NT2/D1 (cell line): Measurements from ENCODE around the gene CAMK2A.

Source experiments
- SUZ12 ChIP-seq: IDR thresholded peaks from 2 replicates; pipeline ENCODE4 v1.6.1; 2011; ENCODE audit not compliant: insufficient read length, insufficient read depth; ENCODE audit errors: extremely low read depth
- YY1 ChIP-seq: IDR thresholded peaks from 2 replicates; pipeline ENCODE4 v1.6.1; 2011; ENCODE audit not compliant: insufficient read length, insufficient read depth
- ZNF274 ChIP-seq: IDR thresholded peaks from 2 replicates; pipeline ENCODE4 v1.6.1; 2011; ENCODE audit warnings: mild to moderate bottlenecking, low read depth, low read length

GRCh38 chr5:150339165-150339564 is 49.6 kb upstream of the CAMK2A start:
- TF ChIP-seq YY1: no peak
- no peak for TF ChIP-seq ZNF274
- TF ChIP-seq SUZ12: no peak
